ENCODE results near the gene FGD5.

Gene FGD5

DNA sequence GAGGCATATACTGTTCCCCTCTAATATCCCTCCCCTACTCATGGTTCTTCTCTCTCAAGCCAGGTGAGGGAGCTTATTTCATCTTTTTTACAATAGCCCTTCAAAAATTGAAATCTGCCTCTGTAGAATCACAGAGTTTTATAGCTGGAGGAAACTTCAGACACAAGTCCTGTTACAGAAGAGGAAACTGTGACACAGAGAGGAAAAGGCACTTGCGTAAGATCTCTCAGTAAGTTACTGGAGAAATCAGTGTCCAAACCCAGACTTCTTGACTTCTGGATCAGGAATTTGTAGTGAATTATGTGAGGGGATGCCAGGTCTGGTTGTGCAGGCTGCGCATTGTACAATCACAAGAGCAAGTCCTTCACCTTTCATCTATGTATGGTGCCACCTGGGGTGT is 4.6 kb downstream of the FGD5 start:
- H3K36me3 ChIP-seq (ENCODE audit: control insufficient read depth, insufficient read depth, low read length) = no peaks in the 10 kb centered on the region
- no peak for DNase-seq (ENCODE audit: extremely low read depth, insufficient read length)
- H3K27me3 ChIP-seq (replicated peaks; ENCODE audit: control insufficient read depth, insufficient read depth, low read length) = peaks cover 2% of the 10 kb centered on the region
- no peak overlapping the region for H3K4me3 ChIP-seq (replicated peaks; ENCODE audit: low read depth, low read length)
- TF ChIP-seq, protein P1, sequence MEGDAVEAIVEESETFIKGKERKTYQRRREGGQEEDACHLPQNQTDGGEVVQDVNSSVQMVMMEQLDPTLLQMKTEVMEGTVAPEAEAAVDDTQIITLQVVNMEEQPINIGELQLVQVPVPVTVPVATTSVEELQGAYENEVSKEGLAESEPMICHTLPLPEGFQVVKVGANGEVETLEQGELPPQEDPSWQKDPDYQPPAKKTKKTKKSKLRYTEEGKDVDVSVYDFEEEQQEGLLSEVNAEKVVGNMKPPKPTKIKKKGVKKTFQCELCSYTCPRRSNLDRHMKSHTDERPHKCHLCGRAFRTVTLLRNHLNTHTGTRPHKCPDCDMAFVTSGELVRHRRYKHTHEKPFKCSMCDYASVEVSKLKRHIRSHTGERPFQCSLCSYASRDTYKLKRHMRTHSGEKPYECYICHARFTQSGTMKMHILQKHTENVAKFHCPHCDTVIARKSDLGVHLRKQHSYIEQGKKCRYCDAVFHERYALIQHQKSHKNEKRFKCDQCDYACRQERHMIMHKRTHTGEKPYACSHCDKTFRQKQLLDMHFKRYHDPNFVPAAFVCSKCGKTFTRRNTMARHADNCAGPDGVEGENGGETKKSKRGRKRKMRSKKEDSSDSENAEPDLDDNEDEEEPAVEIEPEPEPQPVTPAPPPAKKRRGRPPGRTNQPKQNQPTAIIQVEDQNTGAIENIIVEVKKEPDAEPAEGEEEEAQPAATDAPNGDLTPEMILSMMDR (IDR thresholded peaks at IDR 0.05; ENCODE audit: insufficient read depth, low read length, poor library complexity, severe bottlenecking) = no peak

DNA sequence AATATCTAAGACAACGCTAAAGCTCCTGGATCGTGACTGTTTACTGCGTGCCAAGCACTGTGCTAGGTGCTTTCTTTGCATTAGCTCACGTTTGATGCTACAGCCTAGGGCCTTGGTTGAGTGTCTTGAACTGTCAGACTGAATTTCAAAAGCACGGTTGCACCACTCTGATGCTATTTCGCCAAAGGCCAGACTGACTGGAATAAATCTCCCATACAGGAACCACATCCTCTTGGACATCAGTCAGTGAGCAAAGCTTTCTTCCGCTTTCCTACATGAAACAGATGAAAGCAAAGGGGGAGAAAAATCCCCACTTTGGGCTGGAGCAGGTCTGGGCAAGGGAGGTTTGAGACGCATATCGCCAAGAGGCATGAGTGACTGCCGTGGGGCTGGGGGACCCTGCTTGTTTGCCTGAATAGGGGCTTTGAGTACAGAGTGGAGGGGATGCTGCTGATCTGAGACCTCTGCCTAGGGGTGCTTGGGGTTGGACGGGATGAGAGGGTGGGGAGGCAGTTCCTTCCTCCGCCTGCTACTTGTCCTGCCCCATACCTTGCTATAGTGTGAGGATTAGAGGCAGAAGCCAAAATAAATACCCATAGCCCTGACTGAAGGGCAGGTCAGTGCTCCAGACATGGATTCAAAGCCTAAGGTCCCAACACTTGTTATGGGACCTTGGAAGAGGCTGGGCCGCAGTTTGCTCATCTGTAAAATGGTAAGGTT is 5.3 kb downstream of the FGD5 start:
- no peak overlapping the region for H3K4me3 ChIP-seq (replicated peaks; ENCODE audit: low read depth, low read length)

DNA sequence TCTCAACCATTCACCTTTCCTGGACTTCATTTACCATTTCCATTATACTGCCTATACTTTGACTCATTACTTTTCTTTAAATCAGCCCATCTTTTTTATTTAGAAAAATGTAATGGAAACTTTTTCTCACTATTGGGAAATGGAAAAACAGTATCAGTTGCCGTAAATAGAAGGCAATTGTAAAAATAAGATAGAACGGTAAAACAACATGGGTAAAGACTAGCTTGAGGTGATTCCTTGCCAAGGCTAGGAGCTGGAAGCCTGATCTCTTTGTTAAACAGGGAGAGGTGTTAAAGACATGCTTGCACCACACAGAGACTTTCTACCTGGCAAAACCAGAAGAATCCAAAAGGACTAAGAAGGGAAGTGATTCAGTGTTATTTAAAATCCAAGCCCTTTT is 5.9 kb downstream of the FGD5 start:
- no peaks in the 10 kb centered on the region for H3K36me3 ChIP-seq (ENCODE audit: control insufficient read depth, insufficient read depth, low read length)
- peaks cover 3% of the 10 kb centered on the region for H3K27me3 ChIP-seq (replicated peaks; ENCODE audit: control insufficient read depth, insufficient read depth, low read length)
- TF ChIP-seq, protein P1 (IDR thresholded peaks at IDR 0.05; ENCODE audit: insufficient read depth, low read length, poor library complexity, severe bottlenecking) = no peak
- DNase-seq (ENCODE audit: extremely low read depth, insufficient read length) = no peak
- no peak overlapping the region for H3K4me3 ChIP-seq (replicated peaks; ENCODE audit: low read depth, low read length)

More for the DNA sequence above, 5.3 kb downstream of the FGD5 start:
- no peak for DNase-seq (ENCODE audit: extremely low read depth, insufficient read length)
- TF ChIP-seq, protein P1 (IDR thresholded peaks at IDR 0.05; ENCODE audit: insufficient read depth, low read length, poor library complexity, severe bottlenecking) = no peak
- Histone ChIP-seq H3K27me3 (replicated peaks; ENCODE audit: control insufficient read depth, insufficient read depth, low read length) (peaks cover 3% of the 10 kb centered on the region), H3K36me3 (ENCODE audit: control insufficient read depth, insufficient read depth, low read length) (no peaks in the 10 kb centered on the region)

DNA sequence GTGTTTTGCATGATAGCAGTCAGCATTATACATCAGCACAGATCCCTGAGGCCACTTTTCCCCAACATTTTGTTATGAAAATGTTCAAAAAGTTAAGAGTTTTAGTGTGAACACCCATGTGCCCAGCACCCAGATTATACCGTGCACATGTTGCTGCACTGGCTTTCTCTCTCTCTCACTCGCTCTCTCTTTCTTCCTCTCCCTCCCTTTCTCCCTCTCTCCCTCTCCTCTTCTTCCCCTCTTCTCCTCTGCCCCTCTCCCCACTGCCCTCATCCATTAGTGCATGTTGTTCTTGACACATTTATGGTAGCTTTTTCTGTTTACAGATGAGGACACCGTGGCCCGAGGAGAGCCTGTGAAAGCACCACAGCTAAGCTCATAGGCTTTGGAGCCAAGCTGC is 7.3 kb downstream of the FGD5 start:
- TF ChIP-seq, protein P1 (IDR thresholded peaks at IDR 0.05; ENCODE audit: insufficient read depth, low read length, poor library complexity, severe bottlenecking) = no peak
- no peak overlapping the region for H3K4me3 ChIP-seq (replicated peaks; ENCODE audit: low read depth, low read length)
- no peak for DNase-seq (ENCODE audit: extremely low read depth, insufficient read length)
- H3K36me3 ChIP-seq (ENCODE audit: control insufficient read depth, insufficient read depth, low read length) = no peaks in the 10 kb centered on the region
- peaks cover 3% of the 10 kb centered on the region for H3K27me3 ChIP-seq (replicated peaks; ENCODE audit: control insufficient read depth, insufficient read depth, low read length)

DNA sequence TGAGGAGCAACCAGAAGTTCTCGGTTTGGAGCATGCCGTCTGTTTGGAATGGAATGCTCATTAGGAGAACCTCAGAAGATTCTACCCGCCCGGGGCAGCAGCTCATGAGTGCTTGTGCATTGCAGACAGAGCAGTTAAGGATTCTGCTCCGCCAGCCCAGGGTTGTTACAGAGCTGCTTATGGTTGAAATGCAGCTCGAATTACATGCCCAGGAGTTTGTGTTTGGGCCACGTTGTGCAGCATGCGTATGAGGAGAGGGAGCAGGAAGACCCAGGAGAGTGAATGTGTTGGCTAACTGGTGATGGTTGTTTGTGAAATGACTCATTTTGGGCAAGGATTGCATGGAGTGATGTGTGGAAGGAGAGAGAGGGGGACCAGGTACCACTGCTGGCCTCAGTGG is 9.0 kb downstream of the FGD5 start:
- Histone ChIP-seq H3K27me3 (replicated peaks; ENCODE audit: control insufficient read depth, insufficient read depth, low read length) (peaks cover 5% of the 10 kb centered on the region), H3K4me3 (replicated peaks; ENCODE audit: low read depth, low read length) (no peak overlapping the region), H3K36me3 (ENCODE audit: control insufficient read depth, insufficient read depth, low read length) (no peaks in the 10 kb centered on the region)
- TF ChIP-seq, protein P1 (IDR thresholded peaks at IDR 0.05; ENCODE audit: insufficient read depth, low read length, poor library complexity, severe bottlenecking) = no peak
- DNase-seq (ENCODE audit: extremely low read depth, insufficient read length) = no peak

DNA sequence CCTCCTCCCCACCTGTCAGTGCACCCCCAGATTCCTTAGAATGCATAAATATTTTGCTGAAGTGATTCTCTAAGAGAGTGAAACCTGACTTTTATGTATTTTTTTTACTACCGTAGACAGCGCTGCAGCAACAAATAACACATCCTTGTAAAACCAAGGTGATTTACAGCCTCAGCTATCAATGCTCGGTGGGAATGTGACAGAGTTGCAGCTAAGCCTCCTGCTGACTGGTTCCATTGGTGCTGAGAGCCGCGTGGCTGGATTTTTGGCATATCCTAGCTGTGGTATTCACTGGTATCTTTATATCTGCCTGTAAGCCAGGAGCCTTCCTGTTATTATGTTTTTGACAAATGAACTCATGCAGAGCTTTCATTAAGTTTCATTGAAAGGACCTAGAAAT is 11.0 kb downstream of the FGD5 start:
- no peak overlapping the region for H3K4me3 ChIP-seq (replicated peaks; ENCODE audit: low read depth, low read length)
- H3K36me3 ChIP-seq (ENCODE audit: control insufficient read depth, insufficient read depth, low read length) = no peaks in the 10 kb centered on the region
- TF ChIP-seq, protein P1 (IDR thresholded peaks at IDR 0.05; ENCODE audit: insufficient read depth, low read length, poor library complexity, severe bottlenecking) = no peak
- no peak for DNase-seq (ENCODE audit: extremely low read depth, insufficient read length)
- peaks cover 3% of the 10 kb centered on the region for H3K27me3 ChIP-seq (replicated peaks; ENCODE audit: control insufficient read depth, insufficient read depth, low read length)

Measured in GM06990 (cell line).